ENCODE results near the gene CMTM7.

The CMTM7 gene

GRCh38 chr3:32414522-32415202 is 23.0 kb downstream of the CMTM7 start:
- DNase-seq: peak; percentile 65 to 81

DNA sequence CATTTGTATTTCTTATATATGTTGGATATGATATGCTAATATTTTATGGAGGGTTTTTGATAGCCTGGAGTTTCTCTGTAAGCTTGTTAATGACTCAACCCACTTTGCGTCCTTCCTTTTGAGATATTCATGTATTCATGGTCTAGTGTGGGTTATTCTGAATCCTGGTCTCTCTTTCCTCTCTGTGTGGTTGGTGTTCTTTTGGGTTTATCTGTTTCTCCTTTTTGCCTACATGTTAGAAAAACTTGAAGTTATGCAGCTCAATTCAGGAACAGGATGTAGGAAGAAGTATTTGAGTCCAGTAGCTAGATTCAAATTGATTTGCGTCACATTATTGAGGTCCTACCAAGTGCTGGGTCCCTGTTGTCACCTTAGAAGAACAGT is 28.1 kb downstream of the CMTM7 start:
- peak; percentile 58 to 84 for DNase-seq

DNA sequence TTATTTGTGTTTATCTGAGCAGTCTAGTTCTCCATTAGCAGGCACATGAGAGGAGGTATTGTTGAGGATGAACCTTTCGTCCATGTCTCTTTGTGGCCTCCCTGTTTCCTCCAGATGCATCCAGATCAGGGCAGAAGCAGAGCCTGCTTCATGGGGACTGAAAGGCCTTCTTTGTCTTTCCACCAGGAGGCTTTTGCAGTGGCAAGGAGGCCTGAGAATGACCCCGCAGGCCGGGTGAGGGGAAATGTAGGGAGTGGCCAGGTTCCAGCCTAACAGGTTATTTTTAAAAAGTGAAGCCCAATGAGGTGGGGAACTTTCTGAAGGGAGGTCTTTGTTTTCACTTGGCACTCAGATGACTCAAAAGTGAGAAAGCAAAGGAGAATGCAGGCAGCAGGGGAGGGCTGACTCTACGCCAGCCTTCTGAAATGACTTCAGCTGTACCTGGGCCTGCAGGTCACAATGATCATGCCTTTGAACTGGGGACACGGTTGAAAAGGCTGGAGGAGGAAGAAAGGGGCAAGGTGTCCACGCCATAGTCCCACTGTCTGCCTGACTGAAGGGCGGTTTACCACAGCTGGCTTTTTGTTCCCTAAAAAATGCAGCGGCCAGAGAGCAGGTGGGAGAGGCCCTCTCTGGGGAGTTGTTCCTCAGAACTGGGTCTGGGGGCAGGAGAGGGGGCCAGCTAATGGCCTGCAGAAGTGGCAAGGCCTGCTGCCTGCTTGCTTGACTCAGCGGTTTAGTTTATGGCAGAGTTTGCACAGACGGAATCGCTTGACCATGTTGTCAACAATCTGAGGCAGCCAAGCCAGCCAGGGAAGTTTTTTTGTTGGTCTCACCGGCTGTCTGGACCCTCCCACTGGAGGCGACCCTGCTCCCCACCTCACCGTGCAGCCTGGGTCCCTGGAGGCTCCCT is 28.7 kb downstream of the CMTM7 start:
- DNase-seq: peak; percentile 25 to 84

- no peak for DNase-seq
Observed at GRCh38 chr3:32421185-32421584, 29.5 kb downstream of the CMTM7 start.

- peak; percentile 41 to 45 for DNase-seq
Observed at GRCh38 chr3:32421991-32422859, 30.6 kb downstream of the CMTM7 start.

DNA sequence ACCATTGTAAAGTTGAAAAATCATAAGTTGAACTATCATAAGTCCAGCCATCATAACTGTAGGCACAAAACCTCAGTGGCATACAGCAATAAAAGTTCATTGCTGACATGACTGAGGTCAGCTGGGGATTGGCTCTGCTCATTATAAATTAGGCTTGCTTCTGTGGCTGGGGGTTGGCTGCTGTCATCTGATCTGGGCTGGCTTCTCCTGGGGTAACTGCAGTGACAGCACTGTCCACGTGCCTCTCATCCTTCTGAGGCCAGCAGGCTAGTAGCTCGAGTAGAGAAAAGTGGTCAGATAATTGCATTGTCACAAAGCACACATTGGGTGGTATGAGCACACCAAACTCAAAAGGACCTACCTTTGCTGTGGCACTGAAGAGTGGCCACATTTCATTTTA is 31.3 kb downstream of the CMTM7 start:
- DNase-seq: no peak

DNA sequence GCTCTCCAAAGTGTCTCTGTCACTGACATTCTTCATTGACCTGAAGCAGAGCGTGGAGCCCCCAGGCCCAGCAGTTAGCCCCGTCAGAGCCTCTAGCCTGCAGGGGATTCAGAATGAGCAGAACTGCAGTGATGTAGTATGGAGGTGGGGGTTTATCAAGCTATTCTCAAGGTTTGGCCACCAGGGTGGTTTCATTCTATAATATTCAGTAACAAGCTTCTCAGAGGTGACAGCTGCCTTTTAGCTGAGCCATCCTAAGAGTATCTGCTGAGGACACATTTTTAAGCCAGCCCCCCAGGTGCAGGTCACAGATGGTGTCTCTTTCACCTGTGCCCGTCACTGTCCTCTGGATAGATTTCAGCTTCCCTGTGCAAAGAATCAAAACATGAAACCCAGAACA is 31.9 kb downstream of the CMTM7 start:
- no peak for DNase-seq

- DNase-seq: peak; percentile 76 to 78
Observed at GRCh38 chr3:32423956-32424557, 32.4 kb downstream of the CMTM7 start.

- DNase-seq: peak in 1 of 2 experiments; percentile 21
Observed at GRCh38 chr3:32424581-32425250, 33.1 kb downstream of the CMTM7 start.

DNA sequence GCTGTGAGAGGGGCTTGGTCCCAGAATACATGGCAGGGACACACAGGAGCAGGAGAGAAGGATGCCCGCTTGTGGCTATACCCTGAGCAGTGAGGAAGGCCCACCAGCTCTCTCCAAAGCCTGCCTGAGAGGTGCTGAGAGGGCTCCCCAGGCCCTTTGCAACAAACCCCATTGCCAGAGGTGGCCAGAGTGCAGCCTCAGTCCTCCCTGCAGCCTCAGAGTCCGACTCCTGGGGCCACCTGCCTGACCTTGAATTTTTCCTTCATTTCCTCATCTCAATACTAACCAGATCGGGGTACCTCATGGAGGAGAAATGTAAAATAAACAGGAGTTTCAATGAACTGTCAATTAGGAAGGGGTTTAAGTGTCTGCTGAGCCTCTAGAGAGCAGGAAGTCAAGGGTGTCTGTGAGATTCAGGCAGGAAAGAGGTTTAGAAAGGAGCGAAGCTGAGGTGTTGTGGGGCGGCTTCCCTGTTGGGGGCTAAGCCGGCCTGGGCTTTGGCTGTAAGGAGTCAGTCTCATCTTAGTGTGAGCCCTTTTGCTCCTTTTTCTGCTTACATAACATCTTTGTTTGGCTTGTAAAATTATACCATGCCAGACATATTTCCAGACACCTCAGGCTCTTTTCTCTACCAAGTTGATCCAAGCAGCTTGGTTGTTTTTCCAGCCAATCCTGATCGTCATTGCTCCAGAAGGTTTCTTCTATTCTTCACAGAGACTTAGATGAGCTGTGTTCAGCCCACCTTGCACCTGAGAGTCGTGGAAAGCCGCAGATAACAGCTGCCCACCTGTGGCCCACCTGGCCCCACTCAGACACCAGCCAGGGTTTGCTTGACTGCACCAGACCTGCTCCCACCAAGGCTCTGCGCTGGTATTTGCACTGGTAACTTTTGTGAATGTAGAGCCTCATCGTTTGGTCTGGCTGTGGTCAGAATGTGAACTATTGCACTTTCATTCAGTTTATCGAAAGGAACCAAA is 36.7 kb downstream of the CMTM7 start:
- DNase-seq: peak; percentile 75 to 78

- DNase-seq: peak; percentile 9 to 10
Observed at GRCh38 chr3:32430900-32431299, 39.2 kb downstream of the CMTM7 start.

GRCh38 chr3:32431481-32431880 is 39.8 kb downstream of the CMTM7 start:
- no peak for DNase-seq

DNA sequence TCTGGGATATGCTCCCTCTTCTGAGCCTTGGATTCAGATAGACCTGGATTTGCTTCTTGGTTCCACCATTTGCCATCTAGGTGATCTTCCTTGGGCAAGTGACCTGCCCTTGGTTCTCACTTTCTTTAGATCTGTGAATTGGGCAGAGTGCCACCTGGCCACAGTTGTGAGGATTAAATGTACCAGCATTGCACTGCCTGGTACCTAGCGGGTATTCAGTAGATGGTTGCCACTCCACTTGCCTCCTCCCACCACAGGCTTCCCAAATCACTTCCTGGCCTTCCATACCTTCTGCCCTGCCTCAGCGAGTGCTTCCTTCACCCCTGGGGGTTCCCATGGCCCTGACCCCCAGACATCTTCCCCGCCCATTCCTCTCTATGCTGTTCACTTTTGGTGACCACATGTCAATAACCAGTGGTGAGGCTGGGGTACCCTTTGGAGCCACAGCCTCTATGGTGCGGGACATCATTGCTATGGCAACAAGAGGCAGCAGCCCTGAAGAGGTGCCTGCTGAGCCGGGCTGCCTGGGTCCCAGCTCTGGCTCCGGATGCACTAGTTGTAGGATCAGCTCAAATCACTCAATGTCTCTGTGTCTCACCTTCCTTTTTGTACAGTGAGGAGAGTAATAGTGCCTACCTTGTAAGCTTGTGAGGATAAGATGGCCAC is 40.5 kb downstream of the CMTM7 start:
- DNase-seq: no peak

DNA sequence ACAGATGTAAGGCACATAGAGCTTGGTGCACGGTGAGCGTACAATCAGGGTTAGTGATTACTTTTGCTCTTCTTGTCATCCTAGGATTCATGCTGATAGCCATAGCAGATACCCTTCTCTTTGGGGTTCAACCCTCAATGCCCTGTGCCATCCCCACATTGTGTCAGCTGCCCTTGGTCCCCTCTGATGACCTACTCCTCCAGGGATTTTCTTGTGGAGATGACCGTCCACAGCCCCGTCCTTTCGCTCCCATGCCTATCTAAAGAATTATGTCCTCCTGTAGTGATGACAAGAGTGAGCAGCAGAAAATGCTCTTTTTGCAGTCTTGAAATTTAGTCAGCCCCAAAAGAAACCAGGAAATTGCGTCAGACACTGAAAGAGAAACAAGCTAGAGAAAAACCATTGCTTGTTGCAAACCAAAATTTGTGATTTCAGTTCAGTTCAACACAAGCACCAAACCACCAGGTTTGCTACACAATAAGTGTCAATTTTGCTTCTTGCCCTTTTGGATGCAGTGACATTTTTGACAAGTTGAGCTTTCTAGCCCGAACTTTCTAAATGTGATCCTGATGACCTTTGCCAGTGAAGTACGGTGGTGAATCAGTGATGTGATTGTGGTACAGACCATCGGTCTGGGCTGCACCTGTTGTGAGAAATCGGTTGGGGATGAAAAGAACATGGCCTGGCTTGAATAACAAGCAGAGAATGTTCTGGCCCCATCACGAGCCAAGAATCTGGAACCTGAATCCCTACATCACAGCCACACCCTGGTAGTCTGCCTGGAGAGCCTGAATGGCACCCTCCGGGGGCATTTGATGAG is 41.3 kb downstream of the CMTM7 start:
- peak; percentile 33 to 49 for DNase-seq

- no peak for DNase-seq
Observed at GRCh38 chr3:32434206-32434605, 42.6 kb downstream of the CMTM7 start.

DNA sequence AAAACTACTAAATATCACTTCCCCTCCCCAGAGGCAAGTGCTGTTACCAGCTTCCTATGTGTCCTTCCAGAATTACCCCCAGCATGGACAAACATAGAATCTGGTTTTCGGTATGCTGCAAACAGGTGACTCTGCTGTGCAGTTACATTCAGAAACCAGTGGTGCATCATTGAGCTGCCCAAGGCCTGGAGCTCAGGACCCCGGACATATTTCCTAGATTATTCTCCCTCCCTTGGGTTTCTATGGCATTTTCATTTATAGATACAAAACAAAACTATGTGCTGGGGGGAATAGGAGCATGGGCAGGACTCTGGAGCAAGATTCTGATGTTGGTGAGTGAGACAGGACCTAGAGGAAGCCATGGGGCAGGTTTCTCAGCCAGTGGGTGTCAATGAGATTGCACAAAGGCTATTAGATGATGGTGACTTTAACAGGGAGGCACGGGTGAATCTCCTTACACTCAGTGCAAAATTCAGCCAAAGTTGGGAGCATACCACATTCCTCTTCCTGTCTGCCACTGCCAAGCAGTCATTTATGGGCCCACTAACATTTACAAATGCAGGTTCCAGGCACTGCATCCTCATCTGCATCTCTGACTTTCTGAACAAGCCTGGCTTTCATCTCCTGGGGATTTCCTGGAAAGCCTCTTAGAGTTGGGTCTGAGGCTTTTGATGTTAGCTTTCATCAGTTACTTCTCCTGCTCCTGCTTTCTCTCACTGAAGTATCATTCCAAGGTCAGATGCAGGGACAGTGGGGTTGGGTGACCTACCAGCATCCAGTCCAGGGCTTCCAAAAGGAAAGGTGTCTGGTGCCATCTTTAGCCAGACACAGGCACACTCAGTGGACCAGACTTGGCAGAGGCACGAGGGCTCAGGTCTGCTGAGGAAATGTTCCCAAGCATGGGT is 44.5 kb downstream of the CMTM7 start:
- DNase-seq: no peak

DNA sequence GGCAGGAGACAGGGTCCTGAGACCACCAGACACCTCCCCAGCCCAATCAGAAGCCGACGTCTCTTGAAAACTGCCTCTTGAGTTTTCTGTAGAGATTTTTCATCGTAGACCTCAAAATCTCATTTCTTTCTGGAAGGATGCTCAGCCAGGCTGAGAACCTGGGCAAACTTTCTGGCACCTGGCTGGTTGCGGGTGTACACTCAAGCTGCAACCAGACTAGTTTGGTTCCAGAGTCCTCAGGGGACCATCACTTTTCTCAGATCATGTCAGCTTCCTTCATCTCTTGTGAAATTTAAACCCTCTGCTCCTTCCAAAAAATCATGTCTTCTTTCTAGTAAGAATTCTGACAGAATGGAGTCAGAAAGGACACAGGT is 45.1 kb downstream of the CMTM7 start:
- DNase-seq: no peak

DNA sequence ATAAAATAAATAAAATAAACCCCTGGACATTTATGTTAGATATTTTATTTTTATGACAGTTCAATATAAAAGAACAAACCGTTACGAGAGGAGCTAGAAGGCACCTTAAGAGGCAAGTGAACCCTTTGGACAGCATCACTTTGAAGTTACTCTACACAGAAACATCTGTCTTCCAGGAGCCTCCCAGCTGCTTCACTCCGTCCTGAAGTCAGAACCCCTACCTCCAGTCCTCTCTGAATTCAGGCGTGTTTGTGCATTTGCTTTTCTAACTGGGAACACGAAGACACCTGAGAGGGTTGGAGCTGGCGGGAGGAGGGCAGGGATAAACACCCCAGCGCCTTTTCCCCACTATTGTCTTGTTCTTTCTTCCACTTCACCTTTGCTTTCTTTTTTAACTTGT is 46.2 kb downstream of the CMTM7 start:
- no peak for DNase-seq

Data from Kasumi-1 (cell line).